Body of pancreas (tissue), 4 donors: Measurements from ENCODE around the gene ZNF497. TPM values are rescaled to one million over a fixed set of nuclear protein-coding genes. Genes with fewer than 3 reads are reported as not detected.
A peak's percentile ranks its signal among the peaks of the same experiment; 100 is the strongest.
"Not testable (repeated sequence)": the region's sequence is repeated elsewhere in the genome, so short reads cannot be mapped to it uniquely, and the experiment has no call there.

Experiments
- ATAC-seq: fragments of 150-250 bp; one replicate; pipeline ENCODE4 v1.9.1; 2016
- DNase-seq, 4 donors: peaks; one replicate each; pipeline ENCODE4 v3.0.0-alpha.2; 2019
- H3K27ac ChIP-seq, 4 donors: fragments of 200-600 bp; sonication (generic); 1 replicate in 3 of 4; 2 replicates in 1 of 4; pipeline versions ENCODE4 v1.5.1 to v1.6.1; 2016 to 2019; ENCODE audit warnings: mild to moderate bottlenecking in 1 of 4, mixed read lengths in 1 of 4, moderate library complexity in 1 of 4
- H3K27me3 ChIP-seq, 2 donors: fragments of 200-600 bp; sonication (generic); one replicate each; pipeline ENCODE4 v1.6.0; 2016; ENCODE audit warnings: mild to moderate bottlenecking in 1 of 2
- H3K36me3 ChIP-seq, 2 donors: fragments of 200-600 bp; sonication (generic); replicated peaks in 1 of 2; 2 replicates each; pipeline ENCODE4 v1.5.1; 2016; ENCODE audit warnings: low read depth in 2 of 2; ENCODE audit not compliant: insufficient read depth in 1 of 2
- H3K4me1 ChIP-seq: fragments of 200-600 bp; sonication (generic); one replicate; pipeline ENCODE4 v1.6.0; 2016
- H3K4me3 ChIP-seq, 2 donors: fragments of 200-600 bp; sonication (generic); 1 replicate in 1 of 2; 2 replicates in 1 of 2; pipeline ENCODE4 v1.5.1; 2016 to 2019
- H3K9me3 ChIP-seq, 3 donors: fragments of 200-600 bp; sonication (generic); 1 replicate in 2 of 3; 2 replicates in 1 of 3; pipeline ENCODE4 v1.5.1; 2016
- CTCF ChIP-seq, 7 experiments: fragments of 450-650 bp in 4 of 7; fragments of 200-600 bp in 3 of 7; sonication (generic) in 3 of 7; IDR thresholded peaks; one replicate each; pipeline ENCODE4 v1.5.1; 2016 to 2019; ENCODE audit warnings: antibody characterized with exemption in 7 of 7
- POLR2A ChIP-seq, 3 donors: fragments of 450-650 bp; IDR thresholded peaks; one replicate each; pipeline ENCODE4 v1.6.1; 2016; ENCODE audit warnings: antibody characterized with exemption in 3 of 3, mild to moderate bottlenecking in 2 of 3
- WGBS, 2 donors: methylation state at CpG; one replicate each; pipeline ENCODE4 v1.1.5; 2017; 5-methylcytosine and 5-hydroxymethylcytosine counted together
- intact Hi-C: fragments of 100-400 bp; cut with DNase I; formaldehyde crosslinking; loops from one replicate; pipeline ENCODE4 v1.15.1; 2023
- total RNA-seq, 2 donors: library from RNA; depleted of rRNA; stranded (reverse); fragments of >200 nt; gene quantifications; one replicate each; pipeline ENCODE4 v1.1.0, GENCODE V29; 2016

ZNF497 gene
- total RNA-seq, 2 donors from 2014 or later = 4.6 to 4.7 TPM

GRCh38 chr19:58381460-58382212, 19.1 kb upstream of the ZNF497 start:
- Histone ChIP-seq H3K36me3 (no peaks in the 10 kb centered on the region), H3K9me3 (no peaks in the 10 kb centered on the region), H3K27me3 (no peaks in the 10 kb centered on the region), H3K4me3 (peak overlapping the region; percentile 26 to 50), H3K27ac (peak overlapping the region; percentile 36 to 93 (median 78)), H3K4me1 (peaks cover 45% of the 10 kb centered on the region)
- ATAC-seq (no peak), DNase-seq (no peak)
- no peak for TF ChIP-seq CTCF (IDR thresholded peaks at IDR 0.05)
- peak in 1 of 3 donors; percentile 11 for TF ChIP-seq POLR2A (IDR thresholded peaks at IDR 0.05)
- WGBS, 2 donors = 20 to 26% methylated on average over 26 of the region's 26 CpGs
- intact Hi-C loops = no loop called here

GRCh38 chr19:58380662-58381459, 18.3 kb upstream of the ZNF497 start, which contains the start of gene ZNF837:
ZNF837 (minus strand) TSS chr19:58381030; CDS start chr19:58369332, 11,698 bp downstream.
- TF ChIP-seq POLR2A (IDR thresholded peaks at IDR 0.05) = peak; percentile 80 to 90 (median 87)
- TF ChIP-seq CTCF (IDR thresholded peaks at IDR 0.05) = peak in 4 of 7 experiments; percentile 19 to 34 (median 24)
- Histone ChIP-seq H3K27me3 (no peaks in the 10 kb centered on the region), H3K4me3 (peak within 1 kb of the TSS; percentile 50 to 51), H3K27ac (peak within 1 kb of the TSS; percentile 82 to 93 (median 88)), H3K36me3 (no peaks in the 10 kb centered on the region), H3K9me3 (no peaks in the 10 kb centered on the region), H3K4me1 (peaks cover 39% of the 10 kb centered on the region)
- ATAC-seq (peak; percentile 94), DNase-seq (peak; percentile 99 to 100 (median 100))
- intact Hi-C loops = no loop called here
- WGBS, 2 donors = 1% methylated on average over 5 to 81 of the region's 83 CpGs

GRCh38 chr19:58380037-58380661, 17.6 kb upstream of the ZNF497 start:
- ATAC-seq = no peak

GRCh38 chr19:58379246-58379645, 16.7 kb upstream of the ZNF497 start:
- no peaks in the 10 kb centered on the region for H3K36me3 ChIP-seq
- DNase-seq = no peak
- H3K4me3 ChIP-seq = no peak overlapping the region
- H3K27me3 ChIP-seq = no peaks in the 10 kb centered on the region
- peaks cover 28% of the 10 kb centered on the region for H3K4me1 ChIP-seq
- no peaks in the 10 kb centered on the region for H3K9me3 ChIP-seq
- no peak overlapping the region for H3K27ac ChIP-seq
- no peak for TF ChIP-seq POLR2A (IDR thresholded peaks at IDR 0.05)
- TF ChIP-seq CTCF (IDR thresholded peaks at IDR 0.05) = no peak
- WGBS, 2 donors = 88 to 95% methylated on average over 4 to 6 of the region's 6 CpGs
- ATAC-seq = no peak
- intact Hi-C loops = no loop called here

More at GRCh38 chr19:58380037-58380661, 17.6 kb upstream of the ZNF497 start:
- DNase-seq = no peak
- TF ChIP-seq POLR2A (IDR thresholded peaks at IDR 0.05) (no peak), CTCF (IDR thresholded peaks at IDR 0.05) (no peak)
- H3K27me3 ChIP-seq = no peaks in the 10 kb centered on the region
- peak overlapping the region; percentile 82 to 93 (median 88) for H3K27ac ChIP-seq
- H3K36me3 ChIP-seq = no peaks in the 10 kb centered on the region
- 3% methylated on average over 23 to 24 of the region's 24 CpGs for WGBS, 2 donors
- no peaks in the 10 kb centered on the region for H3K9me3 ChIP-seq
- peak overlapping the region; percentile 50 to 51 for H3K4me3 ChIP-seq
- H3K4me1 ChIP-seq = peaks cover 32% of the 10 kb centered on the region
- intact Hi-C loops = no loop called here

- H3K36me3 ChIP-seq, H3K27ac ChIP-seq, H3K4me3 ChIP-seq, H3K27me3 ChIP-seq, H3K9me3 ChIP-seq, ATAC-seq, DNase-seq, intact Hi-C loops: not testable (repeated sequence)
- H3K4me1 ChIP-seq = peaks cover 14% of the 10 kb centered on the region
- 80 to 82% methylated on average over 7 of the region's 7 CpGs for WGBS, 2 donors
These were observed 14.2 kb upstream of the ZNF497 start for GRCh38 chr19:58376724-58377123.
